Smooth muscle cell (in vitro differentiated cells): ENCODE data around the gene NR4A1. TPM values are rescaled to one million over a fixed set of nuclear protein-coding genes. Genes with fewer than 3 reads are reported as not detected.

Experiments
- DNase-seq: peaks from one replicate; lab custom pipeline; 2025; ENCODE audit not compliant: unreplicated experiment; lab: John Stamatoyannopoulos, UW
- H2AFZ ChIP-seq: fragments of 200-600 bp; sonication (generic); 2 replicates; pipeline ENCODE4 v1.6.0; 2016; ENCODE audit warnings: antibody characterized with exemption, low read depth, mild to moderate bottlenecking
- H3F3A ChIP-seq: fragments of 200-600 bp; sonication (generic); 2 replicates; pipeline ENCODE4 v1.6.0; 2017; ENCODE audit warnings: antibody characterized with exemption, low read depth
- H3K27ac ChIP-seq: fragments of 200-600 bp; sonication (generic); 2 replicates; pipeline ENCODE4 v1.5.1; 2016; ENCODE audit warnings: low read depth, mild to moderate bottlenecking
- H3K27me3 ChIP-seq: fragments of 200-600 bp; sonication (generic); 2 replicates; pipeline ENCODE4 v1.6.1; 2016; ENCODE audit warnings: low read depth, mild to moderate bottlenecking
- H3K36me3 ChIP-seq: fragments of 200-600 bp; sonication (generic); 2 replicates; pipeline ENCODE4 v1.5.1; 2016; ENCODE audit warnings: low read depth
- H3K4me1 ChIP-seq: fragments of 200-600 bp; sonication (generic); 2 replicates; pipeline ENCODE4 v1.5.1; 2016; ENCODE audit warnings: low read depth
- H3K4me2 ChIP-seq: fragments of 200-600 bp; sonication (generic); 2 replicates; pipeline ENCODE4 v1.6.0; 2016; ENCODE audit warnings: mild to moderate bottlenecking
- H3K4me3 ChIP-seq: fragments of 200-600 bp; sonication (generic); 2 replicates; pipeline ENCODE4 v1.5.1; 2016; ENCODE audit warnings: mild to moderate bottlenecking
- H3K79me2 ChIP-seq: fragments of 200-600 bp; sonication (generic); 2 replicates; pipeline ENCODE4 v1.6.0; 2016; ENCODE audit warnings: low read depth, mild to moderate bottlenecking
- H3K9ac ChIP-seq: fragments of 200-600 bp; sonication (generic); 2 replicates; pipeline ENCODE4 v1.6.0; 2016; ENCODE audit warnings: low read depth
- H3K9me3 ChIP-seq: fragments of 200-600 bp; sonication (generic); replicated peaks from 2 replicates; pipeline ENCODE4 v1.5.1; 2016; ENCODE audit warnings: low read depth
- H4K20me1 ChIP-seq: fragments of 200-600 bp; sonication (generic); 2 replicates; pipeline ENCODE4 v1.6.0; 2016; ENCODE audit warnings: low read depth
- WGBS: methylation state at CpG from one replicate; pipeline ENCODE4 v1.1.7; 2016; ENCODE audit warnings: low lambda C conversion rate; 5-methylcytosine and 5-hydroxymethylcytosine counted together
- polyA plus RNA-seq: library from polyadenylated mRNA; unstranded; fragments of >200 nt; fragmentation: Nextera tagmentation; extraction: Ambion mirVana; gene quantifications from 2 replicates; pipeline ENCODE4 v1.2.1, GENCODE V29; 2016
- total RNA-seq: library from RNA; depleted of rRNA; stranded (reverse); fragments of >200 nt; gene quantifications from 2 replicates; pipeline ENCODE4 v1.2.3, GENCODE V29; 2014
- TF ChIP-seq, protein P1 (sequence below): fragments of 200-600 bp; sonication (generic); IDR thresholded peaks from 2 replicates; pipeline ENCODE4 v1.5.1; 2017; ENCODE audit warnings: borderline replicate concordance, mild to moderate bottlenecking, antibody characterized with exemption; ENCODE audit not compliant: insufficient read depth, poor library complexity, severe bottlenecking

Gene NR4A1
- total and polyA plus RNA-seq, 2 experiments from 2014 or later: 182 to 634 TPM

DNA sequence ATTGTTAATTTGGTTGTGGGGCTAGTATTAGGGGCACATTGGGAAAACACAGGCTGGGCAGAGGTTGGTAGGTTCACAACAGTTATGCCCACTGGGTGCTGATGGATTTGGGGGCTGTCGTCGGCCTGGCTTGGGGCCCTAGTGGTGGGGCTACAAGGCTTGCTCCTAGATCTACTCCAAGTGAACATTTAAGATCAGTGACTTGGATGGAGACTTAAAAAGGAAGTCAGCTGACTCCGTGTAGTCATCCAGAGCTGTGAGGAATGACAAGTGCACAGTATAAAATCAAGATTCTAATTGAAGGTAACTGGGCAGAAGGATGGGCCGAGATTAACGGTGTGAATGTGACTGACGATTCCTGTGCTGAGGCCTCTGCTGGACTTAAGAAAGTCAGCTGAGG, 12.8 kb upstream of the NR4A1 start:
- no peak overlapping the region for H3K27ac ChIP-seq
- no peaks in the 10 kb centered on the region for H3K9me3 ChIP-seq
- WGBS: 80% methylated on average over 6 of the region's 6 CpGs
- TF ChIP-seq, protein P1, sequence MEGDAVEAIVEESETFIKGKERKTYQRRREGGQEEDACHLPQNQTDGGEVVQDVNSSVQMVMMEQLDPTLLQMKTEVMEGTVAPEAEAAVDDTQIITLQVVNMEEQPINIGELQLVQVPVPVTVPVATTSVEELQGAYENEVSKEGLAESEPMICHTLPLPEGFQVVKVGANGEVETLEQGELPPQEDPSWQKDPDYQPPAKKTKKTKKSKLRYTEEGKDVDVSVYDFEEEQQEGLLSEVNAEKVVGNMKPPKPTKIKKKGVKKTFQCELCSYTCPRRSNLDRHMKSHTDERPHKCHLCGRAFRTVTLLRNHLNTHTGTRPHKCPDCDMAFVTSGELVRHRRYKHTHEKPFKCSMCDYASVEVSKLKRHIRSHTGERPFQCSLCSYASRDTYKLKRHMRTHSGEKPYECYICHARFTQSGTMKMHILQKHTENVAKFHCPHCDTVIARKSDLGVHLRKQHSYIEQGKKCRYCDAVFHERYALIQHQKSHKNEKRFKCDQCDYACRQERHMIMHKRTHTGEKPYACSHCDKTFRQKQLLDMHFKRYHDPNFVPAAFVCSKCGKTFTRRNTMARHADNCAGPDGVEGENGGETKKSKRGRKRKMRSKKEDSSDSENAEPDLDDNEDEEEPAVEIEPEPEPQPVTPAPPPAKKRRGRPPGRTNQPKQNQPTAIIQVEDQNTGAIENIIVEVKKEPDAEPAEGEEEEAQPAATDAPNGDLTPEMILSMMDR: no peak
- H3K9ac ChIP-seq: peak overlapping the region; percentile 54
- peaks cover 19% of the 10 kb centered on the region for H3F3A ChIP-seq
- H3K27me3 ChIP-seq: no peaks in the 10 kb centered on the region
- H3K79me2 ChIP-seq: peaks cover 28% of the 10 kb centered on the region
- peaks cover 36% of the 10 kb centered on the region for H4K20me1 ChIP-seq
- peak overlapping the region; percentile 96 for H3K4me3 ChIP-seq
- H2AFZ ChIP-seq: no peak overlapping the region
- no peaks in the 10 kb centered on the region for H3K36me3 ChIP-seq
- H3K4me2 ChIP-seq: peak overlapping the region; percentile 98
- H3K4me1 ChIP-seq: peaks cover 16% of the 10 kb centered on the region
- DNase-seq: no peak

DNA sequence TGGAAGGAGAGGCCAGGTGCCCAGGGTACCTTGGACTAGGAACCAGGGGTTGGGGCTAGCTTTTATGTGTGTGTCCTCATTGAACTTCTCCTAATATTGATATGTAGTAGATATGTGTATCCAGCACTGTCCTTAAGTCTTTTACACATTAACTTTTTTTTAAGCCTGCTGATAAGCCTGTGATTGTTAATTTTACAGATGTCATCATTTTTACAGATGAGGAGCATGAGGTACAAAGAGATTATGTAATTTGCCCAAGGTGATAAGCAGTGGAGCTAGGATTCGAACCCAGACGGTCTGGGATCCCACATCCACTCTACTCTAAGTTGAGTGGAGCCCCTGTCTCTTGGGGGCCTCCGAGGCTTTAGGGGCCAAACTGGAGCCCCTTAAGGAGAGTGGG, 10.2 kb upstream of the NR4A1 start:
- H3K36me3 ChIP-seq: no peaks in the 10 kb centered on the region
- H4K20me1 ChIP-seq: peaks cover 36% of the 10 kb centered on the region
- no peaks in the 10 kb centered on the region for H3K9me3 ChIP-seq
- 92% methylated on average over 3 of the region's 3 CpGs for WGBS
- no peak overlapping the region for H3K4me2 ChIP-seq
- H3K79me2 ChIP-seq: peaks cover 28% of the 10 kb centered on the region
- H3K9ac ChIP-seq: no peak overlapping the region
- no peak overlapping the region for H3K27ac ChIP-seq
- no peak overlapping the region for H2AFZ ChIP-seq
- H3K4me1 ChIP-seq: peaks cover 13% of the 10 kb centered on the region
- DNase-seq: no peak
- no peak overlapping the region for H3K4me3 ChIP-seq
- H3K27me3 ChIP-seq: no peaks in the 10 kb centered on the region
- peaks cover 7% of the 10 kb centered on the region for H3F3A ChIP-seq
- TF ChIP-seq, protein P1: no peak

DNA sequence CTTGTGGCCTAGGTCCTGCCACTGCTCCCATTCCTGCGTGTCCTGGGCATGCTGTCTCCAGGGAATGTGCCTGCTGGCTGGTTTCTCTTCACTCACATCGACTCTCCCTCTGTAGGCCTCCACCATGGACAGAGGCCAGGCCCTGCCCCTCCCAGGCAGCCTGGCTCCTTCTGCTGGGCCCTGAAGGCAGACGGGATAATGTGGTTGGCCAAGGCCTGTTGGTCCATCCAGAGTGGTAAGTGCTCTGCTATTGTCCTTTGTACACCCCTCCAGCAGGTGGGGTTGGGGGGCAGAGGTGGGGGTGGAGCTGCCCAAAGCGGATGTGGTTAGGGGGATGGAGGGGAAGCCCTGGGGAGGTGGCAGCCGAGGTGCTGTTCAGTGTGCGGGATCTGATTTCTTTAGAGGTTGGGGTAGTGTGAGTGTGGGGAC, 9.5 kb upstream of the NR4A1 start:
- WGBS: 71% methylated on average over 6 of the region's 6 CpGs

More for the DNA sequence above, 9.5 kb upstream of the NR4A1 start:
- no peak overlapping the region for H3K4me3 ChIP-seq
- H3K4me1 ChIP-seq: peaks cover 8% of the 10 kb centered on the region
- peaks cover 36% of the 10 kb centered on the region for H4K20me1 ChIP-seq
- no peaks in the 10 kb centered on the region for H3K36me3 ChIP-seq
- H3K27ac ChIP-seq: no peak overlapping the region
- no peaks in the 10 kb centered on the region for H3K27me3 ChIP-seq
- TF ChIP-seq, protein P1: no peak
- H2AFZ ChIP-seq: no peak overlapping the region
- DNase-seq: no peak
- H3K4me2 ChIP-seq: no peak overlapping the region
- H3K9ac ChIP-seq: no peak overlapping the region
- no peaks in the 10 kb centered on the region for H3K9me3 ChIP-seq
- H3F3A ChIP-seq: peaks cover 4% of the 10 kb centered on the region
- peaks cover 28% of the 10 kb centered on the region for H3K79me2 ChIP-seq
